NCI-H1092 (cell line): ENCODE data around the gene SLC44A1.

Experiments
- DNase-seq: peaks from one replicate; lab custom pipeline; 2025; lab: John Stamatoyannopoulos, UW

The SLC44A1 gene

DNA sequence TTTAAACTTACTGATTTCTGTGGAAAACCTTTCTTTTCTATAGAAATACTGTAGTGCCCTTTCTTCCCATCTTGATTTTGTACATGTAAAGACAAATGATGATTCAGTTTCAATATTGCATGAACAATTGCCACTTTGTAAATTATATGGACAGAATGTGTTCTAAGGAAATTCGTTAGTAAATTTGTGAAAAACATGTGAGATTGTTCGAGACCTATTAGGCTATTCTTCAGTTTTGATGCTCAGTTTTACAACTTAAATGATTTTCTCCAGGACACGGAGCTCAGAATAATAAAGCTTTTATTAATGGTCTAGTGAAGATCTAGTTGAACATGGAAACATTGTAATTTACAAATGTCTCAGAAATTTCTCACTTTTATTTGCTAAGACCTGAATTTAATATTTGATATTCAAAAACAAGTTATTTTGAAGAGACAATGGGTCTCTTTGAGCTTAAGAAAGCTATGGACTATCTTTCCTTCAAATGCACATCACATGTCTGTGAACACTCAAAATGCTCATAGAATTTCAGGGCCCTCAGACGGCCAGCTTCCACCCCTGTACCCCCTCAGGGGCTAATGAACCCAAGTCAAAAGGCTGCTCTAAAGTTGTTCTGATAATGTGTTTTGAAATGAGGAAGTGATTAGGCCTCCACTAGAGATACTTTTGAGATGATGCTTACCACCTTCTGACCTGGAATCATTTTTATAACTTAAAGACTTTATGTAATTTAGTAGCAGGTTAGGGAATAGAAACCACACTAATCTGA lies 149.3 kb downstream of the SLC44A1 start:
- no peak for DNase-seq

DNA sequence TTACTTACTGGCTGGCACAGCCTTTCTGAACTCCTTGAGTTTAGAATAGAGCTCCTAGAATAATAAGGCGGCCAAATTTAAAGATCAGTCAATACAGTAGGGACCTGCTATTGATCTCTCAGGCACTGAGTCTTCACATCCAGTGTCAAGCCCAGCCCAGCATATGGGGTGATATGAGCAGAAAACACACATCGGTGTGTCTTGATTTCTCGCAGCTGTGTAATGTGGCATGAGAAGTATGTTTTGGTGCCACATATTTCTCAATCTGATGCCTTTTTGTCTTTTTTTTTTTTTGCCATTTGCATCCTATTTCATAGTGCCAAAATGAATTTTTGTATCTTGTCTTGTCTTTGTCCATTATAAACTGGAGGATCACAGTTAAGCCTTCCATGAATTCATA lies 152.0 kb downstream of the SLC44A1 start:
- DNase-seq = no peak

DNA sequence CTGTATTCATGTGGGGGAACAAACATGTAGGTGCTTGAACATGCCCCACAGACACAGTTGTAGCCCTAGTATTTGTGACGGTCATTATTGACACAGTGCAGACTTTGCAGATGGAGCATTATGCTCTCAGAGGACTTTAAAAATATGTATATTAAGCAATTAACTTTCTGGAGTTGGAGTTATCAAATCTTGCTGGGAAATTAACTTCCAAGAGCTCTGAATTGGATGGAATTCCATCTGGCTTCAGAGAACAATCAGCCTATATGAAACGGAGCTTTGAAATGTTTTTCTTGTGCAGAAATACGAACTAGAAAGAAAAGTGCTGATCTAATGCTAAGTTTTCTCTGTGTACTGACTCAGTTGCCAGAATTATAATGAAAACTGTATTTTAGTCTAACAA lies 152.4 kb downstream of the SLC44A1 start:
- no peak for DNase-seq

DNA sequence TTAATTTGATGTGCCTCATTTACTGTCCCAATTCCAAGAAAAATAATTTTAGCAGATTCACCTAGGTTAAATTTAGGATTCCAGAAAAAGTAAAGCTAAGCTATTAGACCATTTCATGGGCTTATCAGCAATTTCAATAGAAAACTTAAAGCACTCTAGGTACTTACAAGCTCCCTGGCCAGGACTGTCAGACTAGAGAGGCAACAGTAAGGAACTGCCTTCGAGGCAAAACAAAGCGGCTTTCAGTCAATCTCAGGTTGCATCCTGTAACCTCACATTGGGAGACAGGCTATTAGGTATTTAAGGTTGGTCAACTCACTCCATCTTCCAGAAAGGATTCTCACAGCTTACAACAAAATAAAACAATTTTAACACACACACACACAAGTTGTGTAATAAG lies 154.7 kb downstream of the SLC44A1 start:
- DNase-seq = no peak

DNA sequence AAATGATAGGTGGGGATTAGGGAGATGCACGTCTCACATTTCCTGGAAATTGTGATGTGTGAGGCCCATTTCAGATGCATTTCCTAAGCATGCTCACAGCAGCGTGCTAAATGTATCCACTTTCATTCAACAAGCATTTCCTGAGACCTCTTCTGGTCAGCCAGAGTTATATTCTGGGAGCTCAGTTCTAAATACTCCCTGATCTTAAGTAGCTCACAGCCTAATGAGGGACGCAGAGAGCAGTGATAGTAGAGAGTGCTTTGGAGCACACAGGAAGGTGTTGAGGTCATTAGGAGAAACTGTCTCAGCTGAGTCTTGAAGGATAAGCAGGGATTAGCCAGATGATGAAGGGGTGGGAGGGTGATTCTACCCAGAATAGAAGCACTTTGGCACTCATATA lies 157.2 kb downstream of the SLC44A1 start:
- DNase-seq = no peak

DNA sequence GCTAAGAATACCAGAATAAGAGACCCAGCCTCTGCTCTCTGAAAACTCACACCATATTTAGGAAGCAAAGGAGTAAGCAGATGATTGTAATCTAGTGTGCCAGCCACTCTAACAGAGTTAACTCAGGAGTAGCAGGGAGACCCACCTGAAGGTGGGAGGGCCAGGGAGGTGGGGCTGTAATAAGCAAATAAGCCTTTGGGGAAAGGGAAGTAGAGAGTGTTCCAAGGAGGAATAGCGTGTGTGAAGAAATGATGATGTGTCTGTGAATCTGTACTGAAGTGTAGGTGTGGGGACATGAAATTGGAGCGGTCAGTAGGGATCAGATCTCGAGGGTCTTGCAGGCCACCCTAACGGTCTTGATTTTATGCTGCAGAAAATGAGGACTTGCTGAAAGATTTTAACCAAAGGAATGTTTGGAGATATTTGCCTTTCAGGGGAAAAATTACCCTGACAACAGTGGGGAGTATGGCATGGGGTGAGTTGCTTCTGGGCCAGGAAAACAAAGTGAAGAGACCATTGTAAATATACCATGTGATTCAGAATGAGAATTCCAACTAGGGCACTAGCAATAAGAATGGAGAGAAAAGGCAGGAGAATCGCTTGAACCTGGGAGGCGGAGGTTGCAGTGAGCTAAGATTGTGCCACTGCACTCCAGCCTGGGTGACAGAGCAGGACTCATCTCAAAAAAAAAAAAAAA lies 159.2 kb downstream of the SLC44A1 start:
- DNase-seq = no peak

DNA sequence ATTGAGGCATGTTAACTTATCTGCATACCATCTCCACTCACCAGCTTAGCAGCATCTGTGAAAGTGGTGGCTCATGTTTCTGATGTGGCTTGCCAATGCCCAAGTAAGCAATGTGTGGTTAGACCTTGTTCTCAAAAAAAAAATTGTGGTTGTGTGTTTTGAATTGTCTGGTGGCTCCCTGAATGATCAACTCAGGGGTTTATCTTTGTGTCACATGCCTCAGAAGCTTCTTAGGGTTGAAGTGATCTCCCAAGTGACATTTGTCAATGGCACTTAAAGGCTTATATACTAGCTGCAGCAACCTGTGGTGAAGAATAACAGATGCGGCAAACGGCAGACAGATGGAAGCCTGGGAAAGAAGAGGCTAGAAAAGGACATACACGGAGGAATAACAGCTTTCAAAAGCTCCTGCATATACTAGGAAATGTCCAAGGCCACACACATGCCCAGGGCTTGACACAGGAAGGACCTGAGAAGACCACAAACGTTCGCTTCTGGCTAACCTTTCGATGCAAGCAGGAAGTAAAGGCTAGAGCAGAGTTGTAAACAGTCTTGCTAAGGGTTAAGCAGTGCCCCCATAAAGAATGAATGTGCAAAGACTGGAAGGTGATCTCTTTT lies 161.2 kb downstream of the SLC44A1 start:
- no peak for DNase-seq

DNA sequence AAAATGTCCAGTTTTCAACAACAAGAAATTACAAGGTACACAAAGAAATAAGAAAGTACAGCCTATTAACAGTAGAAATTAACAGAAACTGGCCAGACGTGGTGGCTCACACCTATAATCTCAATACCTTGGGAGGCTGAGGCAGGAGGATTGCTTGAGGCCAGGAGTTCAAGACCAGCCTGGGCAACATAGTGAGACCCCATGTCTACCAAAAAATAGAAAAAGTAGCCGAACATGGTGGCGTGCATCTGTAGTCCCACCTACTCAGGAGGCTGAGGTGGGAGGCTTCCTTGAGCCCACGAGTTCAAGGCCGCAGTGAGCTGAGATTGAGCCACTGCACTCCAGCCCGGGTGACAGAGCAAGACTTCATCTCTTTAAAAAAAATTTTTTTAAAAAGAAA lies 161.9 kb downstream of the SLC44A1 start:
- no peak for DNase-seq

DNA sequence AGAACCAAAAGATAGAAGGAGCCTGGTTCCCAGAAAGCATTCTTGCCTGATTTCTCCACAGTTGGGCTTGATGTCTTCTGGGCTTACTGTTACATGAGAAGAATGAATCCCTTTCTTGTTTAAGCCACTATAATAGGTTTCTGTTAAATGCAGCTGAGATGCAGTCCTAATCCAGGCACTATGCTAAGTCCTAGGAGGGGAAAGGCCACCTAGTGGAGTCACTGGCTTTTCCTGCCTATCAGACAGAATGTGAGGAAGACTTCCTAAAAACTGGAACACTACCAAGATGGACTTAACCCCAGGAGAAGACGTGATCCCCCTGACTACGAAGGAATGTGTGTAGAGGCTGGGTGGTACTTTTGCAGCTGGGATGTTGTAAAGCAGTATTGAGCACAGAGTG lies 169.1 kb downstream of the SLC44A1 start:
- DNase-seq = no peak

DNA sequence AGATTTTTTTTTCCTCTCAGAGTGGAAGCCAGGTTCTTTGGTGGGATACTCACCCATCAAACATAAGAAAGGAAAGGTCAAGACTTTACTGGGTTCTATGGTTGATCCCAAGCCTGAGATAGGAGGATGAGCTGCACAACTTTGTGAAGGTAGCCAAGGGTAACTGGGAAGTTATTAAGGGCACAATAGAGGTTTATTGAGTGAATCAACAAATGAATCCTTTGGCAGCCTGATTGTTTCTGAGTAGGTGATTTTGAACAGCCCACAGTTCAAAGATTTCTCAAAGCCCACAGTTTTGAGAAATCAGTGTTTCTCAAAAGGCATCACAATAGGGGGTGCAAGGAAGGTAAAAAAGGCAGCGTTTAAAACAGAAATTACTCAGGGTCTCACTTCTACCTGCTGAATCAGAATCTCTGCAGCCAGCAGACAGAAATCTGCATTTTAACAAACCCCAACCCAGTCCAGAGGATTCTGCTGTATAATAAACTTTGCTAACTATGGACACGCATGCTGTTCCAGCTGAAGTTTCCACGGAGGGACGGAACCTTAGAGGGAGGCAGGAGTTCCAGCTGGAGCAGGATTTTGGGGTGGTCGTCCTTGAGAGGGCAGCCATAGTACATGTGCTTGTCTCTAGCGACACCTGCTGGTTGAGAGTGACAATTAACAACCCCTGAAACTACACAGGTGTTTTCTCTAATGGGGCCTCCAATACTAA lies 170.7 kb downstream of the SLC44A1 start:
- peak; percentile 50 for DNase-seq

DNA sequence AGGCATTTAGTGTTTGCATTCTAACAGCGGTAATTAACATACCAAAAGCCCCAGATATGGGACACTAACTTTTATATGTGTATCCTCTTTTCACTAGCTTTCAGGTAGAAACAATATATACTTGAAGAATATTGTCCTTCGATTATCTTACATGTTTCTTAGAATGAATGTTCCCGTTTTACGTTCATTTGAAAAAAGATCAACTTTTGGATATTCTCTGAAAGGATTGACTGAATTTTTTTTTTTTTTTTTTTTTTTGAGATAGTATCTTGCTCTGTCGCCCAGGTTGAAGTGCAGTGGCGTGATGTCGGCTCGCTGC lies 171.2 kb downstream of the SLC44A1 start:
- DNase-seq = no peak

DNA sequence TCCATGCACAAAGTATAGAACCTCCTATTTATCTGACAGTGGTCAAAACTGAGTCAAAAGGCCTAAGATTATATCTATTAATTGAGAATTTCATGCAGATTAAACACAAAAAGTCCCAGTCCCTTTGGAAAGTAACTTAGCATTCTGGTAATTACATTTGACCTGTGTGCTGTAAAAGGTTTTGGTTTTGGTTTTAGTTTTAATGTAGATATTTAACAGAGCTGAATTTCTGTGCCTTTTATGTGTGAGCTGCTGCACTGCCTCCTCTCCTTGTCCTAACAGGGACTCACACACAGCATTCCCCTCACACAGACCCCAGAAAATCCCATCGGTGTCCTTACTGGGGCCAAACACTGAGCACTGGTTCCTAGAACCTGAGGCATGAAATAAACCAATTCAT lies 172.4 kb downstream of the SLC44A1 start:
- no peak for DNase-seq

DNA sequence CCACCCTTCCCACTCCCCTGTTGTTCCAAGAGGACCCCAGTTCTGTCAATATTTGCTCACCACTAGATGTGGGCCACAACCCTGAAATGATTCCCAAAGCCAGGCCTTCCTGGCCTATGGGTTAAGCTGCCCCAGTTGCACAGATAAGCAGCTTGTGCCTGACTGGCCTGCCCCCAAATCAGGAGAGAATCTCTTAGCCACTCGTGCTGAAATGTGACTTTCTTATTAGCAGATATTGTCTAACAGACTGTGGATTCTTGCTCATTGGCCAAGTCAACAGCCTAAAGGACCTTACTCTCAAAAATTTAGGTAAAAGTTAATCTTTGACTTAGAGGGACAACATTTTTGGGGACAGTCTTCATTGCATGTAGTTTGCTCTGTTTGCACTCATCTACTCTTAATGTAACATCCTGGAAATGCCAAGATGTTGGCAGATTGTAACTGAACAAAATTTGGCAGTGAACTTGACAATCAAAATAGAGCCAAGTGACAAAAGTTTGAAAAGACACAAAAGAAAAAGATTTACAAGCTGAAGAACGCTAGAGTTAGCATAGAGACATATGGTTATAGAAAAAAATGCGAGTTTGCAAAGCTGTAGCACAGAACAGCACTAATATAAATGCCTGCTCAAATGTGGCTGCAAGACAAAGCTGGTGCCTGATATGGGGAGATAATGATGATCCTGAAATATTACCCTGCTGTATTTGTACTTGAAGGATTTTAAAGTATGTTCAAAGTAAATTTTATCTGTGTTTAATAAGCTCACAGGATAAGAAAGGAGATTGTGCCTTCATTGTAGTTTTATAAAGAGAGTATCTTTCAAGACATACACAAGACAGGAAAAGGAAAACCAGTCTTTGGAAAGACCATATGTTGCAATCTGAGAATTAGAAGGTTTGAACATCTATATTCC lies 174.4 kb downstream of the SLC44A1 start:
- DNase-seq = no peak

DNA sequence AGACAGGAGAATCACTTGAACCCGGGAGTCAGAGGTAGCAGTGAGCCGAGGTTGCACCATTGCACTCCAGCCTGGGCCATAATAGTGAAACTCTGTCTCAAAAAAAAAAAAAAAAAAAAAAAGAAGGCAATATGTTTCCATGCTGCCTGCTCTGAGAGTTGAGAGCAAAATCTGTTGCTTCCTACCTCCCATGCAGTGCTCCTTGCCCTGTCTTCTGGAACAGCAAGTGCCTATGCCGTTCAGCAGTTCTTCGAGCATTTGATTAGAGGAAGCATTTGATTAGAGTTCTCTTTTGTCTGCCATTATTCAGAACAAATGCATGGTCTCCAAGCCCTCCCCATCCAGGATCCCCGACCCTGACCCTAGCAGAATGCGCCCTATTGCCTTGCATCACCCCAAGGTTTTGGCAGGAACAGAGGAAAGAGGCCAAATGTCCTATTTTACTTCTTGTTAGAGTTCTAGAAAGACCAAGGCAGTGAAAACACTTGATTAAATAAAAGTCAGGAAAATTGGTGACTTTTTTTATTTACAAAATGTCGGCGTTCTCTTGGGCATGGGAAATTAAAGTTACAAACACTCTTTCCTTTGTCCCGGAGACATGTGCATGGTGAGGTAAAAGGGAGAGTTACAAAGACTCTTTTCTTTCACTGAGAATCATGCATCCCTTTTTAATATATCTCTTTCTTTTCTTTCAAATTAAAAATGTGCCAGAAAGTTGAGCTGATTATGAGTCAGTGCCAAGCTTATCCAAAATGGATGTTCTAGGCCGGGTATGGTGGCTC lies 175.6 kb downstream of the SLC44A1 start:
- no peak for DNase-seq

DNA sequence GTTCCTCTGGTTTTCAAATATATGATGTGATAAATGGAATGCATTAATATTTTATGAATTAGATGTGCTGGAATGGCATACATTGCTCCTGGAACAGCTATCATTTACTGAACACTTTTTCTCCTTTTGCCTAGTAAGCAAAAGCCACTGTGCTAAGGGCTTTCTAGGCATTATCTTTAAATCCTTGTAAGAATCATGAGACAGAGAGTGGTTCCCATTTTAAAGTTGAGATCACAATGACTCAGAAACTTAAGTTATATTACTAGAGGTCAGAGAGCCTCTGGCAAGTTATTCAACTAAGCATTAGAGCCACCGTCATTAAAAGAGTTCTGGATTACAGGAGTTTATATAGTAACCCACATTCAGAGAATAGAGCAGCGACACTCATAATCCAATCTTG lies 176.7 kb downstream of the SLC44A1 start:
- no peak for DNase-seq

DNA sequence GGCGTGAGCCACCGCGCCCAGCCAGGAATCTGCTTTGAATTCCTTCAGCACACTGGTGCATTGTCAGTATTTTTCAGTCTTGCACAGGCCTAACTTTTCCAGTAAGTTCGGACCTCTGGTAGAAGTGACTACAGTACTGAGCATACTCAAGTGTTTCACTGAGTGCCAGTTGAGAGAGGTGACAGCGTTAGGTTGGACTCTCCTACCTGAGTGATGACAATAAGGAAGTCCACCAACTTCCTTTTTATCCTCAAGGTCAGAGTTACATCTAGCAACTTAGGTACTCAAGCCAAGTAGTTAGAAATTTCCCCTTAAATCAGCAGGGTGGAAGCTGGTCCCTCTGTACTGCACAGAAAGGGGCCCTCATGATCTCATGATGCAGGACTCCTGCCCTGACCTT lies 177.4 kb downstream of the SLC44A1 start:
- no peak for DNase-seq

DNA sequence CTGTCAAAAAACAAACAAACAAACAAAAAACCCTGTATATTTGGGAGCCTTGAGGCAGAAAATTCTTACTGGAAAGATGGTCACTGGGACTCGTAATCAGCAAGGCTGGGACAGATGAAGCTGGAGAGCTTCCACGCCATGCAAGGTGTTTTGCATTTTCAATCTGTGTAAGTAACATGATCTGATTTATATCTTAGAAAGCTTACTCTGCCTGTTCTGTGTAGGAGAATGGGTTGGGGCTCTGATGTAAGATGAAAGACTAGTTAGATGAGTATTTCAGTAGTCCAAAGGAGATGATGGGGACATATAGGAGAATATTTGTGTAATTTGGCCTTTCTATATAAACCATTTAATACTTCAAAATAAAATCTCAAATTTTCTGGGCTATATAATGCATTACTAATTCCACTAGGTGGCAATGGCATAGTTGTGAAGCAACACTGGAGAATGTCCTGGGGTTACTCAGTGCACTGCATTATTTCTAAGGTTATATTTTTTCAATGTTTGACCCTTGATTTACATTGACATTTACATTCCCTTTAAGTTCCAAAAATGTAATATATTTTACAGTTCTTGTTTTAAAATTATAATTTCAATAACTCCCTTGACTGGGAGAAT lies 181.5 kb downstream of the SLC44A1 start:
- DNase-seq = no peak

DNA sequence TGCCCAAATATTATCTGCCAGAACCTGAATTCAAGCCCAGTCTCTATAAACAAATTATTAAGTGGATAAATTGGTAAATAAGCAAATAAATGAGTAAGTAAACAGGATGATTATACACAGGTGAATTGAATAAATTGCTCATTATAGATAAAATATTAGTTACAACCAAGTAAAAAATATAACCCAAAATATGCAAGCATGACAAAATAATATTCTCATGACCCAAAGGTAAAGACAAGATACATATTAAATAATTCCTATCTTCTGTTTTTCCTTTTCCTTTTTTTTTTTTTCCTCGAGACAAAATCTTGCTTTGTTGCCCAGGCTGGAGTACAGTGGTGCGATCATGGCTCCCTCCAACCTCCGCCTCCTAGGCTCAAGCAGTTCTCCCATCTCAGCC lies 182.2 kb downstream of the SLC44A1 start:
- no peak for DNase-seq

DNA sequence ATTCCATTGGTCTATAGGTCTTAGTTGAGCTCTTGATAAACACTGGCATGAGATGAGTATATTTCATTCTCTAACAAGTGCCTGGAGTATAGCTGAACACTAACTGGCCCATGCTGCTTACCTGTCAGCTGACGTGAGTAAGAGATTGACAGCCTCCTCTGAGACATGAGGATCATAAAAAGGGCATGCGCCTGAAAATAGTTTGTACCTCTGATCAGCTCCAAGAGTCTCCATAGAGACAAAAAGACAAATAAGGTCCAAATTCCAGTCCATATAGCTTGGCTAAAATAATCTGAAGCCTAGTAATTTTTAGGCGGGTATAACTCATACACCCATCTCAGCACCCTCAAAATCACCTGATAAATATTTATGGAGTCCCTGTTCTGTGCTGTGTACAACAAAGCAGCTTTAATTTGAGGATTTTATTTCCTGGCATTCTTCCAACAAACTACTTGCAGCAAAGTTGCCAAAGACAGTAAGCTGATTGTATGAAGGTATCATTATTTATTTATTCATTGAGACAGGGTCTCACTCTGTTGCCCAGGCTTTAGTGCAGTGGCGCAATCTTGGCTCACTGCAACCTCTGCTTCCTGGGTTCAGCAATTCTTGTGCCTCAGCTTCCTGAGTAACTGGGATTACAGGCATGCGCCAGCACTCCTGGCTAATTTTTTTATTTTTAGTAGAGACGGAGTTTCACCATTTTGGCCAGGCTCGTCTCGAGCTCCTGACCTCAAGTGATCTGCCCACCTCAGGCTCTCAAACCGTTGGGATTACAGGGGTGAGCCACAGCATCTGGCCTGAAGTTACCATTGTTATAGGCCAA lies 187.2 kb downstream of the SLC44A1 start:
- no peak for DNase-seq
